ENCODE results near the gene DMC1. TPM values are rescaled to one million over a fixed set of nuclear protein-coding genes. Genes with fewer than 3 reads are reported as not detected.

Gene DMC1
- total and polyA plus RNA-seq, 2 experiments from 2014 or later = 5.0 to 18.5 TPM

DNA sequence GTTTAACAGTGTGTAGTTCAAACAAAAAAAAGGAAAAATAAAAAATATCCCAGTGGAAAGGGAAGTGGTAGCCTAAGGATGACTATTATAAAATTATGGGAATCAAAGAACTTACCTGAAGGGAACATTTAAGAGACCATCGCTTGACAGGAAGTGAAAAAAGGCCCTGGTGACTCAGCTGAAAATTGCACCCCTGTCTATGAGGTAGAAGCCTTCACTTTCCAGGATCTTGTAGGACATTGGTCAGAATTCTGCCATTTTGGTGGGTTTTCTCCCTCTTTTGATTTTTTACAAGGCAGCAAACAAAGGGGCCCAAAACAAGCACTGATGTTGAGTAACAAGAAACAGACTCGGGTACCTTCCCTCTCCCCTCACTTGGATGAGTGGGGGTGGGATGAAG, 79.5 kb downstream of the DMC1 start:
- peaks cover 97% of the 10 kb centered on the region for H3K36me3 Mint-ChIP-seq (ENCODE audit: low read depth)
- H3K36me3 ChIP-seq (ENCODE audit: insufficient read depth) = peaks cover 89% of the 10 kb centered on the region
- H3K79me2 ChIP-seq (replicated peaks; ENCODE audit: insufficient read depth) = peaks cover 41% of the 10 kb centered on the region
- H3K4me3 Mint-ChIP-seq = peak overlapping the region; percentile 18; the same call in 1 of the 3 replicates
- H3K27ac ChIP-seq (ENCODE audit: low read depth) = peak overlapping the region; percentile 87
- H4K20me1 ChIP-seq (replicated peaks; ENCODE audit: insufficient read depth) = peaks cover 27% of the 10 kb centered on the region
- H3K9me3 Mint-ChIP-seq = no peaks in the 10 kb centered on the region
- H3F3A ChIP-seq (replicated peaks; ENCODE audit: low read depth) = peaks cover 35% of the 10 kb centered on the region; the same call in 1 of the 2 replicates
- ATAC-seq (no peak), DNase-seq (ENCODE audit: low spot score) (no peak)
- no peak for TF ChIP-seq ZNF331 (CRISPR knock-in tag; IDR thresholded peaks at IDR 0.05; ENCODE audit: low read depth)
- TF ChIP-seq, protein P1, sequence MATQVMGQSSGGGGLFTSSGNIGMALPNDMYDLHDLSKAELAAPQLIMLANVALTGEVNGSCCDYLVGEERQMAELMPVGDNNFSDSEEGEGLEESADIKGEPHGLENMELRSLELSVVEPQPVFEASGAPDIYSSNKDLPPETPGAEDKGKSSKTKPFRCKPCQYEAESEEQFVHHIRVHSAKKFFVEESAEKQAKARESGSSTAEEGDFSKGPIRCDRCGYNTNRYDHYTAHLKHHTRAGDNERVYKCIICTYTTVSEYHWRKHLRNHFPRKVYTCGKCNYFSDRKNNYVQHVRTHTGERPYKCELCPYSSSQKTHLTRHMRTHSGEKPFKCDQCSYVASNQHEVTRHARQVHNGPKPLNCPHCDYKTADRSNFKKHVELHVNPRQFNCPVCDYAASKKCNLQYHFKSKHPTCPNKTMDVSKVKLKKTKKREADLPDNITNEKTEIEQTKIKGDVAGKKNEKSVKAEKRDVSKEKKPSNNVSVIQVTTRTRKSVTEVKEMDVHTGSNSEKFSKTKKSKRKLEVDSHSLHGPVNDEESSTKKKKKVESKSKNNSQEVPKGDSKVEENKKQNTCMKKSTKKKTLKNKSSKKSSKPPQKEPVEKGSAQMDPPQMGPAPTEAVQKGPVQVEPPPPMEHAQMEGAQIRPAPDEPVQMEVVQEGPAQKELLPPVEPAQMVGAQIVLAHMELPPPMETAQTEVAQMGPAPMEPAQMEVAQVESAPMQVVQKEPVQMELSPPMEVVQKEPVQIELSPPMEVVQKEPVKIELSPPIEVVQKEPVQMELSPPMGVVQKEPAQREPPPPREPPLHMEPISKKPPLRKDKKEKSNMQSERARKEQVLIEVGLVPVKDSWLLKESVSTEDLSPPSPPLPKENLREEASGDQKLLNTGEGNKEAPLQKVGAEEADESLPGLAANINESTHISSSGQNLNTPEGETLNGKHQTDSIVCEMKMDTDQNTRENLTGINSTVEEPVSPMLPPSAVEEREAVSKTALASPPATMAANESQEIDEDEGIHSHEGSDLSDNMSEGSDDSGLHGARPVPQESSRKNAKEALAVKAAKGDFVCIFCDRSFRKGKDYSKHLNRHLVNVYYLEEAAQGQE (IDR thresholded peaks at IDR 0.05; ENCODE audit: unreplicated experiment) = no peak
- TF ChIP-seq STAT1 (IDR thresholded peaks at IDR 0.05; ENCODE audit: unreplicated experiment) = no peak
- TF ChIP-seq, protein P2, sequence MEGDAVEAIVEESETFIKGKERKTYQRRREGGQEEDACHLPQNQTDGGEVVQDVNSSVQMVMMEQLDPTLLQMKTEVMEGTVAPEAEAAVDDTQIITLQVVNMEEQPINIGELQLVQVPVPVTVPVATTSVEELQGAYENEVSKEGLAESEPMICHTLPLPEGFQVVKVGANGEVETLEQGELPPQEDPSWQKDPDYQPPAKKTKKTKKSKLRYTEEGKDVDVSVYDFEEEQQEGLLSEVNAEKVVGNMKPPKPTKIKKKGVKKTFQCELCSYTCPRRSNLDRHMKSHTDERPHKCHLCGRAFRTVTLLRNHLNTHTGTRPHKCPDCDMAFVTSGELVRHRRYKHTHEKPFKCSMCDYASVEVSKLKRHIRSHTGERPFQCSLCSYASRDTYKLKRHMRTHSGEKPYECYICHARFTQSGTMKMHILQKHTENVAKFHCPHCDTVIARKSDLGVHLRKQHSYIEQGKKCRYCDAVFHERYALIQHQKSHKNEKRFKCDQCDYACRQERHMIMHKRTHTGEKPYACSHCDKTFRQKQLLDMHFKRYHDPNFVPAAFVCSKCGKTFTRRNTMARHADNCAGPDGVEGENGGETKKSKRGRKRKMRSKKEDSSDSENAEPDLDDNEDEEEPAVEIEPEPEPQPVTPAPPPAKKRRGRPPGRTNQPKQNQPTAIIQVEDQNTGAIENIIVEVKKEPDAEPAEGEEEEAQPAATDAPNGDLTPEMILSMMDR (conservative IDR thresholded peaks at IDR 0.05; ENCODE audit: low read depth in 2 of 2) = no peak
- TF ChIP-seq EZH2phosphoT487 (IDR thresholded peaks at IDR 0.05; ENCODE audit: unreplicated experiment) = no peak
- TF ChIP-seq POLR2AphosphoS5 (IDR thresholded peaks at IDR 0.05; ENCODE audit: low read depth) = no peak
- TF ChIP-seq, protein P3, sequence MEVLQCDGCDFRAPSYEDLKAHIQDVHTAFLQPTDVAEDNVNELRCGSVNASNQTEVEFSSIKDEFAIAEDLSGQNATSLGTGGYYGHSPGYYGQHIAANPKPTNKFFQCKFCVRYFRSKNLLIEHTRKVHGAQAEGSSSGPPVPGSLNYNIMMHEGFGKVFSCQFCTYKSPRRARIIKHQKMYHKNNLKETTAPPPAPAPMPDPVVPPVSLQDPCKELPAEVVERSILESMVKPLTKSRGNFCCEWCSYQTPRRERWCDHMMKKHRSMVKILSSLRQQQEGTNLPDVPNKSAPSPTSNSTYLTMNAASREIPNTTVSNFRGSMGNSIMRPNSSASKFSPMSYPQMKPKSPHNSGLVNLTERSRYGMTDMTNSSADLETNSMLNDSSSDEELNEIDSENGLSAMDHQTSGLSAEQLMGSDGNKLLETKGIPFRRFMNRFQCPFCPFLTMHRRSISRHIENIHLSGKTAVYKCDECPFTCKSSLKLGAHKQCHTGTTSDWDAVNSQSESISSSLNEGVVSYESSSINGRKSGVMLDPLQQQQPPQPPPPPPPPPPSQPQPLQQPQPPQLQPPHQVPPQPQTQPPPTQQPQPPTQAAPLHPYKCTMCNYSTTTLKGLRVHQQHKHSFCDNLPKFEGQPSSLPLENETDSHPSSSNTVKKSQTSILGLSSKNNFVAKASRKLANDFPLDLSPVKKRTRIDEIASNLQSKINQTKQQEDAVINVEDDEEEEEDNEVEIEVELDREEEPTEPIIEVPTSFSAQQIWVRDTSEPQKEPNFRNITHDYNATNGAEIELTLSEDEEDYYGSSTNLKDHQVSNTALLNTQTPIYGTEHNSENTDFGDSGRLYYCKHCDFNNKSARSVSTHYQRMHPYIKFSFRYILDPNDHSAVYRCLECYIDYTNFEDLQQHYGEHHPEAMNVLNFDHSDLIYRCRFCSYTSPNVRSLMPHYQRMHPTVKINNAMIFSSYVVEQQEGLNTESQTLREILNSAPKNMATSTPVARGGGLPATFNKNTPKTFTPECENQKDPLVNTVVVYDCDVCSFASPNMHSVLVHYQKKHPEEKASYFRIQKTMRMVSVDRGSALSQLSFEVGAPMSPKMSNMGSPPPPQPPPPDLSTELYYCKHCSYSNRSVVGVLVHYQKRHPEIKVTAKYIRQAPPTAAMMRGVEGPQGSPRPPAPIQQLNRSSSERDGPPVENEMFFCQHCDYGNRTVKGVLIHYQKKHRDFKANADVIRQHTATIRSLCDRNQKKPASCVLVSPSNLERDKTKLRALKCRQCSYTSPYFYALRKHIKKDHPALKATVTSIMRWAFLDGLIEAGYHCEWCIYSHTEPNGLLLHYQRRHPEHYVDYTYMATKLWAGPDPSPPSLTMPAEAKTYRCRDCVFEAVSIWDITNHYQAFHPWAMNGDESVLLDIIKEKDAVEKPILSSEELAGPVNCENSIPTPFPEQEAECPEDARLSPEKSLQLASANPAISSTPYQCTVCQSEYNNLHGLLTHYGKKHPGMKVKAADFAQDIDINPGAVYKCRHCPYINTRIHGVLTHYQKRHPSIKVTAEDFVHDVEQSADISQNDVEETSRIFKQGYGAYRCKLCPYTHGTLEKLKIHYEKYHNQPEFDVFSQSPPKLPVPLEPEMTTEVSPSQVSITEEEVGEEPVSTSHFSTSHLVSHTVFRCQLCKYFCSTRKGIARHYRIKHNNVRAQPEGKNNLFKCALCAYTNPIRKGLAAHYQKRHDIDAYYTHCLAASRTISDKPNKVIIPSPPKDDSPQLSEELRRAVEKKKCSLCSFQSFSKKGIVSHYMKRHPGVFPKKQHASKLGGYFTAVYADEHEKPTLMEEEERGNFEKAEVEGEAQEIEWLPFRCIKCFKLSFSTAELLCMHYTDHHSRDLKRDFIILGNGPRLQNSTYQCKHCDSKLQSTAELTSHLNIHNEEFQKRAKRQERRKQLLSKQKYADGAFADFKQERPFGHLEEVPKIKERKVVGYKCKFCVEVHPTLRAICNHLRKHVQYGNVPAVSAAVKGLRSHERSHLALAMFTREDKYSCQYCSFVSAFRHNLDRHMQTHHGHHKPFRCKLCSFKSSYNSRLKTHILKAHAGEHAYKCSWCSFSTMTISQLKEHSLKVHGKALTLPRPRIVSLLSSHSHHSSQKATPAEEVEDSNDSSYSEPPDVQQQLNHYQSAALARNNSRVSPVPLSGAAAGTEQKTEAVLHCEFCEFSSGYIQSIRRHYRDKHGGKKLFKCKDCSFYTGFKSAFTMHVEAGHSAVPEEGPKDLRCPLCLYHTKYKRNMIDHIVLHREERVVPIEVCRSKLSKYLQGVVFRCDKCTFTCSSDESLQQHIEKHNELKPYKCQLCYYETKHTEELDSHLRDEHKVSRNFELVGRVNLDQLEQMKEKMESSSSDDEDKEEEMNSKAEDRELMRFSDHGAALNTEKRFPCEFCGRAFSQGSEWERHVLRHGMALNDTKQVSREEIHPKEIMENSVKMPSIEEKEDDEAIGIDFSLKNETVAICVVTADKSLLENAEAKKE (CRISPR knock-in tag; IDR thresholded peaks at IDR 0.05) = no peak
- no peak for TF ChIP-seq EZH2 (IDR thresholded peaks at IDR 0.05; ENCODE audit: low read depth, unreplicated experiment)
- no peak for TF ChIP-seq ZNF114 (CRISPR knock-in tag; IDR thresholded peaks at IDR 0.05)
- TF ChIP-seq CREB1 (CRISPR knock-in tag; IDR thresholded peaks at IDR 0.05; ENCODE audit: low read depth) = no peak
- TF ChIP-seq, protein P4, sequence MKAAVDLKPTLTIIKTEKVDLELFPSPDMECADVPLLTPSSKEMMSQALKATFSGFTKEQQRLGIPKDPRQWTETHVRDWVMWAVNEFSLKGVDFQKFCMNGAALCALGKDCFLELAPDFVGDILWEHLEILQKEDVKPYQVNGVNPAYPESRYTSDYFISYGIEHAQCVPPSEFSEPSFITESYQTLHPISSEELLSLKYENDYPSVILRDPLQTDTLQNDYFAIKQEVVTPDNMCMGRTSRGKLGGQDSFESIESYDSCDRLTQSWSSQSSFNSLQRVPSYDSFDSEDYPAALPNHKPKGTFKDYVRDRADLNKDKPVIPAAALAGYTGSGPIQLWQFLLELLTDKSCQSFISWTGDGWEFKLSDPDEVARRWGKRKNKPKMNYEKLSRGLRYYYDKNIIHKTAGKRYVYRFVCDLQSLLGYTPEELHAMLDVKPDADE (IDR thresholded peaks at IDR 0.05) = no peak
- no peak for TF ChIP-seq NANOG (IDR thresholded peaks at IDR 0.05; ENCODE audit: borderline replicate concordance)
- TF ChIP-seq JUNB (IDR thresholded peaks at IDR 0.05; ENCODE audit: unreplicated experiment) = no peak
- no peak overlapping the region for H3K4me2 ChIP-seq
- peak overlapping the region; percentile 96 for H3K27ac Mint-ChIP-seq
- peaks cover 47% of the 10 kb centered on the region for H3K4me1 Mint-ChIP-seq
- no peaks in the 10 kb centered on the region for H3K27me3 ChIP-seq (ENCODE audit: insufficient read depth)
- H3K9me2 ChIP-seq (ENCODE audit: insufficient read depth) = no peaks in the 10 kb centered on the region
- peaks cover 10% of the 10 kb centered on the region for H3K27me3 Mint-ChIP-seq (ENCODE audit: insufficient read depth, low read depth, poor library complexity)
- H3K4me3 ChIP-seq = no peak overlapping the region
- H3K4me1 ChIP-seq (ENCODE audit: insufficient read depth) = peaks cover 12% of the 10 kb centered on the region
- no peak overlapping the region for H2AFZ ChIP-seq
